Measurements from ENCODE around the gene SLC44A1. TPM values are rescaled to one million over a fixed set of nuclear protein-coding genes. Genes with fewer than 3 reads are reported as not detected.

SLC44A1 gene
- total RNA-seq, 1 experiment from 2014 or later, result 30.1 TPM

DNA sequence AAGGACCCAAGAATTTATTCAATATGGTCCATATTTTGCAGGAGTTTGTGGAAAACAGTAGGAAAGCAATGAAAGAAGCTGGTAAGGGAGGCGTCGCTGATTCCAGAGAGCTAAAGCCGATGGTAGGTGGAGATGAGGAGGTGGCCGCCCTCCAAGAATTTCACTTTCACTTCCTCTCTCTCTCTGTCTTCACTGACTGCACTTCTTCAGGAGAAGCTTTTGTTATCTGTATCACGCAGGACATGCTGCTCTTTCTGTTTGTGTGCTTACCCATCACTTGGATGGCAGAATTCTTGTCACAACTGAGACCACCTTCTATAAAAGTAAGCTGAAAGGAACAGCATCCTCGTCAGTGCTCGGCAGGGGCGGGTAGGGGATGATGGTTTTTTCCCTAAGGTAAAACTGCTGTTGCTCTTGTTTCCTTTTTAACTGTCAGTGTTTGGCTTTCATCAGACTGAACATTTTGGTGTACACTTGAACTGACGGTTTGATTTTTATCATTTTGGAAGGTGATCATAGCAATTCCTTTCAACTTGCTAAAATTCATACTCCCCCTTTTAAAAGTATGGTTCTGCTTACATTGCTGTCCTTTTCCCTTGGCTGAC, 141.0 kb downstream of the SLC44A1 start:
- no peak for DNase-seq (ENCODE audit: low read depth)

DNA sequence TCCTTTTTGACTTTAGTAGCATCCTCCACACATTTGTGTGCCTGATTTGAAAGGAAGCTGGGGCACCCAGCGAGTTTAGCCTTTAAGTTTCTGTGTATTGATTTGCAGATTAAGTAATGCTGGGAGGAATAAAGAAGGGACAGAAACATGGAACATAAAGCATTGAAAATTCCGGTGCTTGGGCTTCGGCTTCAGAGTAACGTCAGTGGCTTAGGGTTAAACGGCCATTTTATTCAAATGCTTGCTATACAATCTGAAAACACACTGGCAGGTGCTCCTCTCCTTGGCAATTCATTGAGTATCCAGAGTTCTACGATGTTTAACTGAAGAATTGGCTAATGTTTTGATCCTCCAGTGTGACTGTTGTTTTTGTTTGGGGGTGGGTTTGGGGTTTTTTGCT, 145.3 kb downstream of the SLC44A1 start:
- DNase-seq (ENCODE audit: low read depth), result no peak

DNA sequence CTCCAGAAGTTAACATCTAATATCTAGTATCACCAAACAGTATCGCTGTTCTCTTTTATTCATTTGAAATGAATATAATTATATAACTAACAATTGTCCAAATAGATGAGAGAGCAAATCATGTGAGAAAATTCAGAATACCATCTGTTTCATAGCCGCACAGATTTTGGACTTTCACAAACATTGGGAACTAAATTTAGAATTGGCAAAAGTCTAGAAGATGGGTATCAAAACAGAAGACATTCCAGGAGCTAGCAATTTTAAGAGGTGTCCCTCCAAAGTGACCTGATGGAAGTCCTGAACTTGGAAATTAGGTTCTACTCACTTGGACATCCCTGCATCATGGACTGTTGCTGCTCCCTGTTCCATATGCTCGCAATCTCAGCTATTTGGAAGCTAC, 146.4 kb downstream of the SLC44A1 start:
- DNase-seq (ENCODE audit: low read depth), result no peak

DNA sequence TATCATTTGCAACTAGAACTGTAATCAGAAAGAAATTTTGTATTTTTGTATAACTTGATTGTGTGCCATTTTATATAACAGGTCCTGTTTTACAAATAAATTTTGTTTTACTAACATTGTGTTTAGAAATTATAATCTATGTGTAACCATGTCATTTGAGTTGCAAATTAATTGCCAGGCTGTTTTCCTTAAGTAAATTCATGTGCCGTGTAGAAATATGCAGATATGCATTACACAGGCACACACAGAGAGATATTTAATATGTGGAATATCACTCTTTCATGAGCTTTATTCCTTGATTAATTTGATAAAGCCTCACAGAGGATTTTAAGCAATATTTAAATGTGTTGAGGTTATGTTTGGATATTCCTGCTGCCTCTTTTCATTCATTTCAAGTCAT, 146.8 kb downstream of the SLC44A1 start:
- DNase-seq (ENCODE audit: low read depth), result no peak

DNA sequence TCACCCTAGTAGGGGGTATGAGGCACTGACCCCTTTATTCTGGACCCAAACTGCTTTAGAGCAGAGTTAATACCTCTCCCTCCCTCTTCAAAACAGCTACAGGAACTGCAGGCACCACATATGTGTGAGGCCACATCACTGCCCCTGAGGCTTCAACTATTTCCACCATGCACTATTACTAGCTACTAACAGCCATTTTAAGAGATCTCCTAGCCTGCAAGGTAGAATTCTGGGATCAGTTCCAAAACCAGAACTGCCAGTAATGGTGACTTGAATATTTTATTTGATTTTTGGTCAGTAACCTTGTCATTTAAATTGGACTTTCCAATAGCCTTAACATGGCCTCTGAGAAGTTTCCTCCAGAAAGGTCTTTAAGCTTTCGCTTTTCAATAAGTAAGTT, 148.1 kb downstream of the SLC44A1 start:
- no peak for DNase-seq (ENCODE audit: low read depth)

DNA sequence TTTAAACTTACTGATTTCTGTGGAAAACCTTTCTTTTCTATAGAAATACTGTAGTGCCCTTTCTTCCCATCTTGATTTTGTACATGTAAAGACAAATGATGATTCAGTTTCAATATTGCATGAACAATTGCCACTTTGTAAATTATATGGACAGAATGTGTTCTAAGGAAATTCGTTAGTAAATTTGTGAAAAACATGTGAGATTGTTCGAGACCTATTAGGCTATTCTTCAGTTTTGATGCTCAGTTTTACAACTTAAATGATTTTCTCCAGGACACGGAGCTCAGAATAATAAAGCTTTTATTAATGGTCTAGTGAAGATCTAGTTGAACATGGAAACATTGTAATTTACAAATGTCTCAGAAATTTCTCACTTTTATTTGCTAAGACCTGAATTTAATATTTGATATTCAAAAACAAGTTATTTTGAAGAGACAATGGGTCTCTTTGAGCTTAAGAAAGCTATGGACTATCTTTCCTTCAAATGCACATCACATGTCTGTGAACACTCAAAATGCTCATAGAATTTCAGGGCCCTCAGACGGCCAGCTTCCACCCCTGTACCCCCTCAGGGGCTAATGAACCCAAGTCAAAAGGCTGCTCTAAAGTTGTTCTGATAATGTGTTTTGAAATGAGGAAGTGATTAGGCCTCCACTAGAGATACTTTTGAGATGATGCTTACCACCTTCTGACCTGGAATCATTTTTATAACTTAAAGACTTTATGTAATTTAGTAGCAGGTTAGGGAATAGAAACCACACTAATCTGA, 149.3 kb downstream of the SLC44A1 start:
- DNase-seq (ENCODE audit: low read depth), result no peak

DNA sequence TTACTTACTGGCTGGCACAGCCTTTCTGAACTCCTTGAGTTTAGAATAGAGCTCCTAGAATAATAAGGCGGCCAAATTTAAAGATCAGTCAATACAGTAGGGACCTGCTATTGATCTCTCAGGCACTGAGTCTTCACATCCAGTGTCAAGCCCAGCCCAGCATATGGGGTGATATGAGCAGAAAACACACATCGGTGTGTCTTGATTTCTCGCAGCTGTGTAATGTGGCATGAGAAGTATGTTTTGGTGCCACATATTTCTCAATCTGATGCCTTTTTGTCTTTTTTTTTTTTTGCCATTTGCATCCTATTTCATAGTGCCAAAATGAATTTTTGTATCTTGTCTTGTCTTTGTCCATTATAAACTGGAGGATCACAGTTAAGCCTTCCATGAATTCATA, 152.0 kb downstream of the SLC44A1 start:
- DNase-seq (ENCODE audit: low read depth), result no peak

DNA sequence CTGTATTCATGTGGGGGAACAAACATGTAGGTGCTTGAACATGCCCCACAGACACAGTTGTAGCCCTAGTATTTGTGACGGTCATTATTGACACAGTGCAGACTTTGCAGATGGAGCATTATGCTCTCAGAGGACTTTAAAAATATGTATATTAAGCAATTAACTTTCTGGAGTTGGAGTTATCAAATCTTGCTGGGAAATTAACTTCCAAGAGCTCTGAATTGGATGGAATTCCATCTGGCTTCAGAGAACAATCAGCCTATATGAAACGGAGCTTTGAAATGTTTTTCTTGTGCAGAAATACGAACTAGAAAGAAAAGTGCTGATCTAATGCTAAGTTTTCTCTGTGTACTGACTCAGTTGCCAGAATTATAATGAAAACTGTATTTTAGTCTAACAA, 152.4 kb downstream of the SLC44A1 start:
- DNase-seq (ENCODE audit: low read depth), result no peak

DNA sequence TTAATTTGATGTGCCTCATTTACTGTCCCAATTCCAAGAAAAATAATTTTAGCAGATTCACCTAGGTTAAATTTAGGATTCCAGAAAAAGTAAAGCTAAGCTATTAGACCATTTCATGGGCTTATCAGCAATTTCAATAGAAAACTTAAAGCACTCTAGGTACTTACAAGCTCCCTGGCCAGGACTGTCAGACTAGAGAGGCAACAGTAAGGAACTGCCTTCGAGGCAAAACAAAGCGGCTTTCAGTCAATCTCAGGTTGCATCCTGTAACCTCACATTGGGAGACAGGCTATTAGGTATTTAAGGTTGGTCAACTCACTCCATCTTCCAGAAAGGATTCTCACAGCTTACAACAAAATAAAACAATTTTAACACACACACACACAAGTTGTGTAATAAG, 154.7 kb downstream of the SLC44A1 start:
- DNase-seq (ENCODE audit: low read depth), result no peak

DNA sequence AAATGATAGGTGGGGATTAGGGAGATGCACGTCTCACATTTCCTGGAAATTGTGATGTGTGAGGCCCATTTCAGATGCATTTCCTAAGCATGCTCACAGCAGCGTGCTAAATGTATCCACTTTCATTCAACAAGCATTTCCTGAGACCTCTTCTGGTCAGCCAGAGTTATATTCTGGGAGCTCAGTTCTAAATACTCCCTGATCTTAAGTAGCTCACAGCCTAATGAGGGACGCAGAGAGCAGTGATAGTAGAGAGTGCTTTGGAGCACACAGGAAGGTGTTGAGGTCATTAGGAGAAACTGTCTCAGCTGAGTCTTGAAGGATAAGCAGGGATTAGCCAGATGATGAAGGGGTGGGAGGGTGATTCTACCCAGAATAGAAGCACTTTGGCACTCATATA, 157.2 kb downstream of the SLC44A1 start:
- DNase-seq (ENCODE audit: low read depth), result no peak

DNA sequence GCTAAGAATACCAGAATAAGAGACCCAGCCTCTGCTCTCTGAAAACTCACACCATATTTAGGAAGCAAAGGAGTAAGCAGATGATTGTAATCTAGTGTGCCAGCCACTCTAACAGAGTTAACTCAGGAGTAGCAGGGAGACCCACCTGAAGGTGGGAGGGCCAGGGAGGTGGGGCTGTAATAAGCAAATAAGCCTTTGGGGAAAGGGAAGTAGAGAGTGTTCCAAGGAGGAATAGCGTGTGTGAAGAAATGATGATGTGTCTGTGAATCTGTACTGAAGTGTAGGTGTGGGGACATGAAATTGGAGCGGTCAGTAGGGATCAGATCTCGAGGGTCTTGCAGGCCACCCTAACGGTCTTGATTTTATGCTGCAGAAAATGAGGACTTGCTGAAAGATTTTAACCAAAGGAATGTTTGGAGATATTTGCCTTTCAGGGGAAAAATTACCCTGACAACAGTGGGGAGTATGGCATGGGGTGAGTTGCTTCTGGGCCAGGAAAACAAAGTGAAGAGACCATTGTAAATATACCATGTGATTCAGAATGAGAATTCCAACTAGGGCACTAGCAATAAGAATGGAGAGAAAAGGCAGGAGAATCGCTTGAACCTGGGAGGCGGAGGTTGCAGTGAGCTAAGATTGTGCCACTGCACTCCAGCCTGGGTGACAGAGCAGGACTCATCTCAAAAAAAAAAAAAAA, 159.2 kb downstream of the SLC44A1 start:
- no peak for DNase-seq (ENCODE audit: low read depth)

DNA sequence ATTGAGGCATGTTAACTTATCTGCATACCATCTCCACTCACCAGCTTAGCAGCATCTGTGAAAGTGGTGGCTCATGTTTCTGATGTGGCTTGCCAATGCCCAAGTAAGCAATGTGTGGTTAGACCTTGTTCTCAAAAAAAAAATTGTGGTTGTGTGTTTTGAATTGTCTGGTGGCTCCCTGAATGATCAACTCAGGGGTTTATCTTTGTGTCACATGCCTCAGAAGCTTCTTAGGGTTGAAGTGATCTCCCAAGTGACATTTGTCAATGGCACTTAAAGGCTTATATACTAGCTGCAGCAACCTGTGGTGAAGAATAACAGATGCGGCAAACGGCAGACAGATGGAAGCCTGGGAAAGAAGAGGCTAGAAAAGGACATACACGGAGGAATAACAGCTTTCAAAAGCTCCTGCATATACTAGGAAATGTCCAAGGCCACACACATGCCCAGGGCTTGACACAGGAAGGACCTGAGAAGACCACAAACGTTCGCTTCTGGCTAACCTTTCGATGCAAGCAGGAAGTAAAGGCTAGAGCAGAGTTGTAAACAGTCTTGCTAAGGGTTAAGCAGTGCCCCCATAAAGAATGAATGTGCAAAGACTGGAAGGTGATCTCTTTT, 161.2 kb downstream of the SLC44A1 start:
- DNase-seq (ENCODE audit: low read depth), result peak; percentile 43

DNA sequence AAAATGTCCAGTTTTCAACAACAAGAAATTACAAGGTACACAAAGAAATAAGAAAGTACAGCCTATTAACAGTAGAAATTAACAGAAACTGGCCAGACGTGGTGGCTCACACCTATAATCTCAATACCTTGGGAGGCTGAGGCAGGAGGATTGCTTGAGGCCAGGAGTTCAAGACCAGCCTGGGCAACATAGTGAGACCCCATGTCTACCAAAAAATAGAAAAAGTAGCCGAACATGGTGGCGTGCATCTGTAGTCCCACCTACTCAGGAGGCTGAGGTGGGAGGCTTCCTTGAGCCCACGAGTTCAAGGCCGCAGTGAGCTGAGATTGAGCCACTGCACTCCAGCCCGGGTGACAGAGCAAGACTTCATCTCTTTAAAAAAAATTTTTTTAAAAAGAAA, 161.9 kb downstream of the SLC44A1 start:
- DNase-seq (ENCODE audit: low read depth), result no peak

DNA sequence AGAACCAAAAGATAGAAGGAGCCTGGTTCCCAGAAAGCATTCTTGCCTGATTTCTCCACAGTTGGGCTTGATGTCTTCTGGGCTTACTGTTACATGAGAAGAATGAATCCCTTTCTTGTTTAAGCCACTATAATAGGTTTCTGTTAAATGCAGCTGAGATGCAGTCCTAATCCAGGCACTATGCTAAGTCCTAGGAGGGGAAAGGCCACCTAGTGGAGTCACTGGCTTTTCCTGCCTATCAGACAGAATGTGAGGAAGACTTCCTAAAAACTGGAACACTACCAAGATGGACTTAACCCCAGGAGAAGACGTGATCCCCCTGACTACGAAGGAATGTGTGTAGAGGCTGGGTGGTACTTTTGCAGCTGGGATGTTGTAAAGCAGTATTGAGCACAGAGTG, 169.1 kb downstream of the SLC44A1 start:
- DNase-seq (ENCODE audit: low read depth), result peak; percentile 48

DNA sequence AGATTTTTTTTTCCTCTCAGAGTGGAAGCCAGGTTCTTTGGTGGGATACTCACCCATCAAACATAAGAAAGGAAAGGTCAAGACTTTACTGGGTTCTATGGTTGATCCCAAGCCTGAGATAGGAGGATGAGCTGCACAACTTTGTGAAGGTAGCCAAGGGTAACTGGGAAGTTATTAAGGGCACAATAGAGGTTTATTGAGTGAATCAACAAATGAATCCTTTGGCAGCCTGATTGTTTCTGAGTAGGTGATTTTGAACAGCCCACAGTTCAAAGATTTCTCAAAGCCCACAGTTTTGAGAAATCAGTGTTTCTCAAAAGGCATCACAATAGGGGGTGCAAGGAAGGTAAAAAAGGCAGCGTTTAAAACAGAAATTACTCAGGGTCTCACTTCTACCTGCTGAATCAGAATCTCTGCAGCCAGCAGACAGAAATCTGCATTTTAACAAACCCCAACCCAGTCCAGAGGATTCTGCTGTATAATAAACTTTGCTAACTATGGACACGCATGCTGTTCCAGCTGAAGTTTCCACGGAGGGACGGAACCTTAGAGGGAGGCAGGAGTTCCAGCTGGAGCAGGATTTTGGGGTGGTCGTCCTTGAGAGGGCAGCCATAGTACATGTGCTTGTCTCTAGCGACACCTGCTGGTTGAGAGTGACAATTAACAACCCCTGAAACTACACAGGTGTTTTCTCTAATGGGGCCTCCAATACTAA, 170.7 kb downstream of the SLC44A1 start:
- DNase-seq (ENCODE audit: low read depth), result peak; percentile 35

DNA sequence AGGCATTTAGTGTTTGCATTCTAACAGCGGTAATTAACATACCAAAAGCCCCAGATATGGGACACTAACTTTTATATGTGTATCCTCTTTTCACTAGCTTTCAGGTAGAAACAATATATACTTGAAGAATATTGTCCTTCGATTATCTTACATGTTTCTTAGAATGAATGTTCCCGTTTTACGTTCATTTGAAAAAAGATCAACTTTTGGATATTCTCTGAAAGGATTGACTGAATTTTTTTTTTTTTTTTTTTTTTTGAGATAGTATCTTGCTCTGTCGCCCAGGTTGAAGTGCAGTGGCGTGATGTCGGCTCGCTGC, 171.2 kb downstream of the SLC44A1 start:
- DNase-seq (ENCODE audit: low read depth), result no peak

DNA sequence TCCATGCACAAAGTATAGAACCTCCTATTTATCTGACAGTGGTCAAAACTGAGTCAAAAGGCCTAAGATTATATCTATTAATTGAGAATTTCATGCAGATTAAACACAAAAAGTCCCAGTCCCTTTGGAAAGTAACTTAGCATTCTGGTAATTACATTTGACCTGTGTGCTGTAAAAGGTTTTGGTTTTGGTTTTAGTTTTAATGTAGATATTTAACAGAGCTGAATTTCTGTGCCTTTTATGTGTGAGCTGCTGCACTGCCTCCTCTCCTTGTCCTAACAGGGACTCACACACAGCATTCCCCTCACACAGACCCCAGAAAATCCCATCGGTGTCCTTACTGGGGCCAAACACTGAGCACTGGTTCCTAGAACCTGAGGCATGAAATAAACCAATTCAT, 172.4 kb downstream of the SLC44A1 start:
- no peak for DNase-seq (ENCODE audit: low read depth)

DNA sequence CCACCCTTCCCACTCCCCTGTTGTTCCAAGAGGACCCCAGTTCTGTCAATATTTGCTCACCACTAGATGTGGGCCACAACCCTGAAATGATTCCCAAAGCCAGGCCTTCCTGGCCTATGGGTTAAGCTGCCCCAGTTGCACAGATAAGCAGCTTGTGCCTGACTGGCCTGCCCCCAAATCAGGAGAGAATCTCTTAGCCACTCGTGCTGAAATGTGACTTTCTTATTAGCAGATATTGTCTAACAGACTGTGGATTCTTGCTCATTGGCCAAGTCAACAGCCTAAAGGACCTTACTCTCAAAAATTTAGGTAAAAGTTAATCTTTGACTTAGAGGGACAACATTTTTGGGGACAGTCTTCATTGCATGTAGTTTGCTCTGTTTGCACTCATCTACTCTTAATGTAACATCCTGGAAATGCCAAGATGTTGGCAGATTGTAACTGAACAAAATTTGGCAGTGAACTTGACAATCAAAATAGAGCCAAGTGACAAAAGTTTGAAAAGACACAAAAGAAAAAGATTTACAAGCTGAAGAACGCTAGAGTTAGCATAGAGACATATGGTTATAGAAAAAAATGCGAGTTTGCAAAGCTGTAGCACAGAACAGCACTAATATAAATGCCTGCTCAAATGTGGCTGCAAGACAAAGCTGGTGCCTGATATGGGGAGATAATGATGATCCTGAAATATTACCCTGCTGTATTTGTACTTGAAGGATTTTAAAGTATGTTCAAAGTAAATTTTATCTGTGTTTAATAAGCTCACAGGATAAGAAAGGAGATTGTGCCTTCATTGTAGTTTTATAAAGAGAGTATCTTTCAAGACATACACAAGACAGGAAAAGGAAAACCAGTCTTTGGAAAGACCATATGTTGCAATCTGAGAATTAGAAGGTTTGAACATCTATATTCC, 174.4 kb downstream of the SLC44A1 start:
- DNase-seq (ENCODE audit: low read depth), result no peak

DNA sequence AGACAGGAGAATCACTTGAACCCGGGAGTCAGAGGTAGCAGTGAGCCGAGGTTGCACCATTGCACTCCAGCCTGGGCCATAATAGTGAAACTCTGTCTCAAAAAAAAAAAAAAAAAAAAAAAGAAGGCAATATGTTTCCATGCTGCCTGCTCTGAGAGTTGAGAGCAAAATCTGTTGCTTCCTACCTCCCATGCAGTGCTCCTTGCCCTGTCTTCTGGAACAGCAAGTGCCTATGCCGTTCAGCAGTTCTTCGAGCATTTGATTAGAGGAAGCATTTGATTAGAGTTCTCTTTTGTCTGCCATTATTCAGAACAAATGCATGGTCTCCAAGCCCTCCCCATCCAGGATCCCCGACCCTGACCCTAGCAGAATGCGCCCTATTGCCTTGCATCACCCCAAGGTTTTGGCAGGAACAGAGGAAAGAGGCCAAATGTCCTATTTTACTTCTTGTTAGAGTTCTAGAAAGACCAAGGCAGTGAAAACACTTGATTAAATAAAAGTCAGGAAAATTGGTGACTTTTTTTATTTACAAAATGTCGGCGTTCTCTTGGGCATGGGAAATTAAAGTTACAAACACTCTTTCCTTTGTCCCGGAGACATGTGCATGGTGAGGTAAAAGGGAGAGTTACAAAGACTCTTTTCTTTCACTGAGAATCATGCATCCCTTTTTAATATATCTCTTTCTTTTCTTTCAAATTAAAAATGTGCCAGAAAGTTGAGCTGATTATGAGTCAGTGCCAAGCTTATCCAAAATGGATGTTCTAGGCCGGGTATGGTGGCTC, 175.6 kb downstream of the SLC44A1 start:
- DNase-seq (ENCODE audit: low read depth), result no peak

DNA sequence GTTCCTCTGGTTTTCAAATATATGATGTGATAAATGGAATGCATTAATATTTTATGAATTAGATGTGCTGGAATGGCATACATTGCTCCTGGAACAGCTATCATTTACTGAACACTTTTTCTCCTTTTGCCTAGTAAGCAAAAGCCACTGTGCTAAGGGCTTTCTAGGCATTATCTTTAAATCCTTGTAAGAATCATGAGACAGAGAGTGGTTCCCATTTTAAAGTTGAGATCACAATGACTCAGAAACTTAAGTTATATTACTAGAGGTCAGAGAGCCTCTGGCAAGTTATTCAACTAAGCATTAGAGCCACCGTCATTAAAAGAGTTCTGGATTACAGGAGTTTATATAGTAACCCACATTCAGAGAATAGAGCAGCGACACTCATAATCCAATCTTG, 176.7 kb downstream of the SLC44A1 start:
- DNase-seq (ENCODE audit: low read depth), result no peak
